Astrocyte (in vitro differentiated cells and primary cell): Measurements from ENCODE around the gene XKR8. TPM values are rescaled to one million over a fixed set of nuclear protein-coding genes. Genes with fewer than 3 reads are reported as not detected.

Experiments
- DNase-seq: peaks from one replicate; pipeline ENCODE4 v3.0.0-alpha.2; 2010; ENCODE audit warnings: low read depth
- FAIRE-seq: peaks from 2 replicates; lab custom pipeline; 2011; peaks lifted over from hg19 to GRCh38; lab: Jason Lieb, UNC
- H2AFZ ChIP-seq: 2 replicates; pipeline ENCODE4 v1.6.0; 2012; ENCODE audit warnings: low read depth, low read length, inconsistent platforms
- H3K27ac ChIP-seq: 2 replicates; pipeline ENCODE4 v1.5.1; 2011; ENCODE audit warnings: low read depth, low read length, inconsistent platforms
- H3K27me3 ChIP-seq: 2 replicates; pipeline ENCODE4 v1.6.0; 2011; ENCODE audit warnings: low read length, inconsistent platforms; ENCODE audit not compliant: insufficient read depth
- H3K36me3 ChIP-seq: 2 replicates; pipeline ENCODE4 v1.5.1; 2011; ENCODE audit warnings: low read length, inconsistent platforms; ENCODE audit not compliant: insufficient read depth
- H3K4me1 ChIP-seq: 2 replicates; pipeline ENCODE4 v1.5.1; 2011; ENCODE audit warnings: low read length, inconsistent platforms; ENCODE audit not compliant: insufficient read depth
- H3K4me2 ChIP-seq: 2 replicates; pipeline ENCODE4 v1.6.0; 2012; ENCODE audit warnings: low read length, inconsistent platforms
- H3K4me3 ChIP-seq: 2 replicates; pipeline ENCODE4 v1.5.1; 2011; ENCODE audit warnings: low read depth, mild to moderate bottlenecking, low read length, inconsistent platforms; ENCODE audit not compliant: insufficient read depth
- H3K79me2 ChIP-seq: 2 replicates; pipeline ENCODE4 v1.6.0; 2012; ENCODE audit warnings: mild to moderate bottlenecking, low read length, inconsistent platforms; ENCODE audit not compliant: insufficient read depth
- H3K9ac ChIP-seq: 2 replicates; pipeline ENCODE4 v1.6.0; 2012; ENCODE audit warnings: mild to moderate bottlenecking, low read length, inconsistent platforms
- H3K9me3 ChIP-seq: 2 replicates; pipeline ENCODE4 v1.5.1; 2012; ENCODE audit warnings: low read depth, mild to moderate bottlenecking, low read length, inconsistent platforms; ENCODE audit not compliant: insufficient read depth
- H4K20me1 ChIP-seq: 2 replicates; pipeline ENCODE4 v1.6.0; 2012; ENCODE audit warnings: low read length, inconsistent platforms; ENCODE audit not compliant: insufficient read depth
- H3K27ac Mint-ChIP-seq: one replicate; pipeline ENCODE4 v1.8.0; 2021; ENCODE audit warnings: mild to moderate bottlenecking, mixed read lengths; ENCODE audit not compliant: unreplicated experiment
- H3K27me3 Mint-ChIP-seq: one replicate; pipeline ENCODE4 v1.8.0; 2021; ENCODE audit warnings: low read depth, mixed read lengths; ENCODE audit not compliant: unreplicated experiment
- H3K36me3 Mint-ChIP-seq: one replicate; pipeline ENCODE4 v1.8.0; 2021; ENCODE audit warnings: low read depth, mixed read lengths; ENCODE audit not compliant: unreplicated experiment
- H3K4me1 Mint-ChIP-seq: one replicate; pipeline ENCODE4 v1.8.0; 2021; ENCODE audit warnings: low read depth, mixed read lengths; ENCODE audit not compliant: unreplicated experiment
- H3K4me3 Mint-ChIP-seq: one replicate; pipeline ENCODE4 v1.8.0; 2021; ENCODE audit warnings: mild to moderate bottlenecking, moderate library complexity, mixed read lengths; ENCODE audit not compliant: unreplicated experiment
- H3K9me3 Mint-ChIP-seq: one replicate; pipeline ENCODE4 v1.8.0; 2021; ENCODE audit warnings: mild to moderate bottlenecking, mixed read lengths; ENCODE audit not compliant: unreplicated experiment
- EZH2 ChIP-seq: IDR thresholded peaks from 2 replicates; pipeline ENCODE4 v1.6.1; 2012; ENCODE audit warnings: mild to moderate bottlenecking, low read length, inconsistent platforms; ENCODE audit not compliant: insufficient read depth
- total RNA-seq: library from RNA; stranded (reverse); gene quantifications from 2 replicates; pipeline ENCODE4 v1.2.1, GENCODE V29; 2021
- TF ChIP-seq, protein P1 (sequence below): IDR thresholded peaks from 2 replicates; pipeline ENCODE4 v1.5.1; 2011; ENCODE audit warnings: low read depth, mild to moderate bottlenecking, inconsistent platforms, low read length, moderate library complexity; ENCODE audit not compliant: insufficient read depth

Gene XKR8
- total RNA-seq, 1 donor from 2014 or later = 11.3 TPM

DNA sequence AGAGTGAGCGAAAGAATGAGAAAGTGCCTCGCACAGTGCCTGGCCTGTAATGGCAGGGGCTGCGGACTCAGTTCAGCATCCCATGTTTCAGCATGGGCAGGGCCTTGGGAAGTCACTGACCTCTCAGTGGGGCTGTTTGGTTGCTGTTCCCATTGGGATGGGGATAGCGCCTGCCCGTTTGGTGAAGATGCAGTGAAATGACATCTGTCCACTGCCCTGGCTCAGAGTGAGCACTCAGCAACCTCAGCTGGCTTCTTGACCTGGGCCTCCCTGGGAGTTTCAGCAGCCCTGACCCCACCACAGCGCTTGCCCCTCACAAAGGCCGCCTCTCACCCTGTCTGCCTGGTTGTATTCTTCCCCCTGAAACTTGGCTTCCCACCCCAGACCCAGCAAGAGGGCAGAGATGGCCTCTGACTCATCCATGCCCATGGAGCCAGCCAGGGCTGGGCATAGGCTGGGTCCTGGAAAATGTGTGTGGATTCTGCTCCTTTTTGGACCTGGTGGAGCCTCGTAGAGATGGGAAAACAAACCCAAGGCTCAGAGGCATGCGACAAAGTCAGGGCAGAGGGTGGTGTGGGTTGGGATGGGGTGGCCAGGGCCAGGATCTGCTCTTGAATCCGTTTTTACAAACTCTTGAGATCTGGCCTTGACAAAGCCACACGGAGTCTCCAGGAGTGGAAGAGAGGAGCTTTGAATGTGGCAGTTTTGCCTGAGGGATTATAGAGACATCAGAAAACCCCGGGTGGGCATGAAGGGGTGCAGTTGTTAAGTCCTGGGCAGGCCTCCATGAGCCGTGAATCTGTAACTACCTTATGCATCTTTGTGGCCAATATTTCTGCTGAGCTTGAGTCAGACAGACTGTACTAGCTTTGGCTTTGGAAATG lies 1.2 kb downstream of the XKR8 start:
- no peak overlapping the region for H3K27ac ChIP-seq
- no peaks in the 10 kb centered on the region for H3K27me3 ChIP-seq
- no peak overlapping the region for H3K27ac Mint-ChIP-seq
- H3K4me1 Mint-ChIP-seq = peaks cover 6% of the 10 kb centered on the region
- H2AFZ ChIP-seq = no peak overlapping the region
- no peaks in the 10 kb centered on the region for H3K36me3 ChIP-seq
- H3K4me1 ChIP-seq = peaks cover 13% of the 10 kb centered on the region
- DNase-seq = no peak
- H3K9ac ChIP-seq = peak overlapping the region; percentile 84
- no peak for FAIRE-seq
- H3K36me3 Mint-ChIP-seq = peaks cover 12% of the 10 kb centered on the region
- TF ChIP-seq, protein P1, sequence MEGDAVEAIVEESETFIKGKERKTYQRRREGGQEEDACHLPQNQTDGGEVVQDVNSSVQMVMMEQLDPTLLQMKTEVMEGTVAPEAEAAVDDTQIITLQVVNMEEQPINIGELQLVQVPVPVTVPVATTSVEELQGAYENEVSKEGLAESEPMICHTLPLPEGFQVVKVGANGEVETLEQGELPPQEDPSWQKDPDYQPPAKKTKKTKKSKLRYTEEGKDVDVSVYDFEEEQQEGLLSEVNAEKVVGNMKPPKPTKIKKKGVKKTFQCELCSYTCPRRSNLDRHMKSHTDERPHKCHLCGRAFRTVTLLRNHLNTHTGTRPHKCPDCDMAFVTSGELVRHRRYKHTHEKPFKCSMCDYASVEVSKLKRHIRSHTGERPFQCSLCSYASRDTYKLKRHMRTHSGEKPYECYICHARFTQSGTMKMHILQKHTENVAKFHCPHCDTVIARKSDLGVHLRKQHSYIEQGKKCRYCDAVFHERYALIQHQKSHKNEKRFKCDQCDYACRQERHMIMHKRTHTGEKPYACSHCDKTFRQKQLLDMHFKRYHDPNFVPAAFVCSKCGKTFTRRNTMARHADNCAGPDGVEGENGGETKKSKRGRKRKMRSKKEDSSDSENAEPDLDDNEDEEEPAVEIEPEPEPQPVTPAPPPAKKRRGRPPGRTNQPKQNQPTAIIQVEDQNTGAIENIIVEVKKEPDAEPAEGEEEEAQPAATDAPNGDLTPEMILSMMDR = no peak
- no peak for TF ChIP-seq EZH2
- H4K20me1 ChIP-seq = peaks cover 9% of the 10 kb centered on the region
- H3K4me3 Mint-ChIP-seq = peak overlapping the region; percentile 79
- H3K27me3 Mint-ChIP-seq = peaks cover 12% of the 10 kb centered on the region
- no peaks in the 10 kb centered on the region for H3K9me3 ChIP-seq
- peak overlapping the region; percentile 86 for H3K4me3 ChIP-seq
- no peaks in the 10 kb centered on the region for H3K9me3 Mint-ChIP-seq
- no peaks in the 10 kb centered on the region for H3K79me2 ChIP-seq
- H3K4me2 ChIP-seq = peak overlapping the region; percentile 93

DNA sequence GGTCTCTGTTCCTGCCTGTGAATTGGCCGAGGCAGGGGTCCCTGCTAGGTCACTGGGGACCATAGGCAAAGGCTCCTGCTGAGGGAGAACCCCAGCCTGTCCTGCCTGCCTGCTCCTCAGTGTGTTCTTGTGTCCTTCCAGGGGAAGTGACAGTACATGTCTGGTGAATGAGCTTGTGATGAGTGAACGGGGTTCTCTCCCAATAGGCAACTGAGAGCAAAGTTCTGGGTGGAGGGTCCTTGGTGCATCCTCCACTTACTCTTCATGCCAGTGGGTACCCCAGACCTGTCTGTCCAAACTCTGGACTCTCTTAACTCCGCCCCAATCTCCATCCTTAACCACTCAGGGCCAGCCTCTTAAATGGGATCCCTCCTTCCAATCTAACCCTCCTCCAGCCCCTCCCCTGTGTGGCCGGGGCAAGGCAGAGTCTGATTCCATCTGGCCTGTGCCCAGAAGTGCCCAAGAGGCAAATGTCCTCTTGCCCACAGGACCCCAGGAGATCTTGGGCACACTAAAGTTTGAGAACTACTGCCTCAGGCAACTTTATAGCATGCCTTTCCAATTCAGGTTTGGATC lies 2.0 kb downstream of the XKR8 start:
- Histone ChIP-seq H3K4me3 (no peak overlapping the region), H3K36me3 (no peaks in the 10 kb centered on the region), H3K4me1 (peaks cover 13% of the 10 kb centered on the region), H3K27ac (no peak overlapping the region), H4K20me1 (peaks cover 9% of the 10 kb centered on the region), H3K27me3 (no peaks in the 10 kb centered on the region), H3K79me2 (no peaks in the 10 kb centered on the region), H2AFZ (no peak overlapping the region), H3K9ac (no peak overlapping the region), H3K9me3 (no peaks in the 10 kb centered on the region), H3K4me2 (peak overlapping the region; percentile 93)
- DNase-seq (no peak), FAIRE-seq (peak; percentile 9)
- Mint-ChIP-seq H3K27me3 (peaks cover 6% of the 10 kb centered on the region), H3K4me3 (peak overlapping the region; percentile 79), H3K9me3 (no peaks in the 10 kb centered on the region), H3K36me3 (peaks cover 13% of the 10 kb centered on the region), H3K27ac (no peak overlapping the region), H3K4me1 (peaks cover 10% of the 10 kb centered on the region)
- TF ChIP-seq, protein P1 = no peak
- TF ChIP-seq EZH2 = no peak
